ENCODE measurements around the gene SND1. TPM values are rescaled to one million over a fixed set of nuclear protein-coding genes. Genes with fewer than 3 reads are reported as not detected.

SND1 gene
- total and polyA plus RNA-seq, 4 donors, result 50.3 to 150 (median 105) TPM

GRCh38 chr7:127647636-127648035 lies 4.4 kb upstream of the SND1 start:
- no peaks in the 10 kb centered on the region for H3K36me3 ChIP-seq (ENCODE audit: control insufficient read depth in 1 of 2, insufficient read depth in 2 of 2, low read length in 1 of 2)

DNA sequence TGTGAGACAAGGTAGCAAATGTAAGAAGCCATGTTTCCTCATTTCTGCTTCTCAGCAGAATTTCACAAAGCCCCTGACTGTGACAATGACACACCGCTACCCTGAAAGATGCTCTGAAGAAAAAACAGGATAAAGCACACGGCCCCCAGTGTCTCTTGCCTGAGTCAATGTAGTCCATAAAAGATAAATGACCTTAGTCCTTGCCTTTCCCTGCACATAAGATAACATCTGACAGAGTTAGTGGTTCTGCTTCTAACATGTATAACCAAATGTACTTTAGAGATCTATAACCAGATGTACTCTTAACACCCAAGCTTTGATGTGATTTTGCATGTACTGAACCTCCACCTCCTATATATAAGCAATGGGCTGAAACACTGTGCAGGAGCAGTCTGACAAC lies 3.0 kb upstream of the SND1 start:
- Histone ChIP-seq H3K4me1 (ENCODE audit: control insufficient read depth in 1 of 2, insufficient read depth in 2 of 2, low read length in 2 of 2) (no peaks in the 10 kb centered on the region), H3K36me3 (ENCODE audit: control insufficient read depth in 1 of 2, insufficient read depth in 2 of 2, low read length in 1 of 2) (no peaks in the 10 kb centered on the region), H3K27ac (ENCODE audit: low read depth in 1 of 2, low read length in 2 of 2) (no peak overlapping the region), H3K9me3 (ENCODE audit: control insufficient read depth, low read length) (no peaks in the 10 kb centered on the region), H3K4me3 (ENCODE audit: low read length in 2 of 2) (no peak overlapping the region), H3K27me3 (ENCODE audit: control insufficient read depth in 1 of 2, insufficient read depth in 2 of 2, low read length in 1 of 2) (no peaks in the 10 kb centered on the region)
- DNase-seq (no peak), ATAC-seq (ENCODE audit: low FRiP score) (no peak)
- intact Hi-C loops (cut with DNase I), result no loop called here
- WGBS, 2 donors, result 72 to 81% methylated on average over 2 of the region's 2 CpGs

More at GRCh38 chr7:127647636-127648035, 4.4 kb upstream of the SND1 start:
- no peaks in the 10 kb centered on the region for H3K27me3 ChIP-seq (ENCODE audit: control insufficient read depth in 1 of 2, insufficient read depth in 2 of 2, low read length in 1 of 2)
- ATAC-seq (ENCODE audit: low FRiP score), result no peak
- no peaks in the 10 kb centered on the region for H3K9me3 ChIP-seq (ENCODE audit: control insufficient read depth, low read length)
- no peaks in the 10 kb centered on the region for H3K4me1 ChIP-seq (ENCODE audit: control insufficient read depth in 1 of 2, insufficient read depth in 2 of 2, low read length in 2 of 2)
- H3K4me3 ChIP-seq (ENCODE audit: low read length in 2 of 2), result no peak overlapping the region
- DNase-seq, result no peak
- intact Hi-C loops (cut with DNase I), result no loop called here
- H3K27ac ChIP-seq (ENCODE audit: low read depth in 1 of 2, low read length in 2 of 2), result no peak overlapping the region
- WGBS, 2 donors, result 97 to 98% methylated on average over 8 of the region's 8 CpGs

DNA sequence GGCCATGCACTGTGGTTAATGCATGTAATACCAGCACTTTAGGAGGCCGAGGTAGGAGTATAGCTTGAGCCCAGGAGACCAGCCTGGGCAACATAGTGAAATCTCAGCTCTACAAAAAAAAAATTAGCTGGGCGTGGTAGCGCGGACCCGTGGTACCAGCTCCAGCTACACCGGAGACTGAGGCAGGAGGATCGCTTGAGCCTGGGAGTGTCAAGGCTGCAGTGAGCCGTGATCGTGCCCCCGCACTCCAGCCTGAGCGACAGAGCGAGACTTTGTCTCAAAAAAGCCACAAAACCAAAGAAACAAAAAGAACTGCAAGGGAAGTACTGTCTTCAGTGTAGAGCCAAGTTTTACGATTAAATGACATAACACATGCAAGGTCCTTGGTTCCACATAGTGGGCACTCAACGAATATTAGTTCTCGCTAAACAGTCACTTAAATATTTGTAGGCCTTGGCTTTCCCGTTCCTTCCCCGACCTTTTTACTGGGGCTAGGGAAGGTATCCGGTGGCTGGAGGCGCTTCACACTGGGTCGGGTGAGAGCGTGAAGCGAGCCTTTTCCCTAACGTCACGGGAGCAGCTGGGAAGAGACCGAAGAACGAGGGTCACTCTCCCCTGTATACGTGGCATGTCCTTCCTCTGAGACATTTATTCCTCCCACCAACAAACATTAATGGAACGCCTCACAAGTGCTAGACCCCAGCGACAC lies 993 bp upstream of the SND1 start:
- H3K36me3 ChIP-seq (ENCODE audit: control insufficient read depth in 1 of 2, insufficient read depth in 2 of 2, low read length in 1 of 2), result no peaks in the 10 kb centered on the region
- ATAC-seq (ENCODE audit: low FRiP score) (no peak), DNase-seq (no peak)
- H3K4me1 ChIP-seq (ENCODE audit: control insufficient read depth in 1 of 2, insufficient read depth in 2 of 2, low read length in 2 of 2), result no peaks in the 10 kb centered on the region
- H3K4me3 ChIP-seq (ENCODE audit: low read length in 2 of 2), result peak overlapping the region; percentile 45 to 72
- intact Hi-C loops (cut with DNase I), result loop anchor here (1.0 to 5.0 kb wide), 3 partner anchors 63 to 258 kb away; partner anchors contain the start of genes ARF5 (in 2 of the 2), GCC1 (in 1 of the 2) and ZNF800 (in 1 of the 2)
- no peaks in the 10 kb centered on the region for H3K9me3 ChIP-seq (ENCODE audit: control insufficient read depth, low read length)
- H3K27me3 ChIP-seq (ENCODE audit: control insufficient read depth in 1 of 2, insufficient read depth in 2 of 2, low read length in 1 of 2), result no peaks in the 10 kb centered on the region
- H3K27ac ChIP-seq (ENCODE audit: low read depth in 1 of 2, low read length in 2 of 2), result peak overlapping the region; percentile 43 to 93
- WGBS, 2 donors, result 49 to 55% methylated on average over 29 of the region's 29 CpGs

- Histone ChIP-seq H3K4me3 (ENCODE audit: low read length in 2 of 2) (peak overlapping the region; percentile 3 to 79), H3K36me3 (ENCODE audit: control insufficient read depth in 1 of 2, insufficient read depth in 2 of 2, low read length in 1 of 2) (no peaks in the 10 kb centered on the region), H3K27me3 (ENCODE audit: control insufficient read depth in 1 of 2, insufficient read depth in 2 of 2, low read length in 1 of 2) (no peaks in the 10 kb centered on the region), H3K27ac (ENCODE audit: low read depth in 1 of 2, low read length in 2 of 2) (peak overlapping the region in 1 of 2 donors; percentile 45), H3K9me3 (ENCODE audit: control insufficient read depth, low read length) (no peaks in the 10 kb centered on the region), H3K4me1 (ENCODE audit: control insufficient read depth in 1 of 2, insufficient read depth in 2 of 2, low read length in 2 of 2) (no peaks in the 10 kb centered on the region)
- WGBS, 2 donors, result 1% methylated on average over 38 of the region's 38 CpGs
- ATAC-seq (ENCODE audit: low FRiP score), result no peak
- intact Hi-C loops (cut with DNase I), result loop anchor here in 1 of 2 donors (5.0 kb wide), 1 partner anchor 65 kb away; the partner anchor contains the start of genes ARF5 and GCC1
- no peak for DNase-seq
These were observed 597 bp downstream of the SND1 start for GRCh38 chr7:127652333-127653248.

DNA sequence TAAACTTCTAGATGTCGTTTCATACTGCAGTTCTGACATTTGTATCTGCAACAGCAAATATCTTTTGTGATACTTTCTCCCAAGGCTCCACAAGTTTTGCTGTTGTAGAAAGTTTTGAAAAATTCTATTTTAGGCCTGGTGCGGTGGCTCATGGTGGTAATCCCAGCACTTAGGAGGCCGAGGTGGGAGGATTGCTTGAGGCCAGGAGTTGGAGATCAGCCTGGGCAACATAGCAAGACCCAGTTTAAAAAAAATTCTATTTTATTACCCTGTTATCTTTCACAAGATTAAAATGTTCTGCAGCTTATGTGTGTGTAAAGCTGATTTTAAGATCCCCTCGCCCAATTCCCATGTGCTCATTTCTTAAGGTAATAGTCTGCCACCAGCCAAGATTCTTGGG lies 1.4 kb downstream of the SND1 start:
- no peak overlapping the region for H3K27ac ChIP-seq (ENCODE audit: low read depth in 1 of 2, low read length in 2 of 2)
- H3K36me3 ChIP-seq (ENCODE audit: control insufficient read depth in 1 of 2, insufficient read depth in 2 of 2, low read length in 1 of 2), result no peaks in the 10 kb centered on the region
- no peaks in the 10 kb centered on the region for H3K9me3 ChIP-seq (ENCODE audit: control insufficient read depth, low read length)
- ATAC-seq (ENCODE audit: low FRiP score) (no peak), DNase-seq (no peak)
- no peak overlapping the region for H3K4me3 ChIP-seq (ENCODE audit: low read length in 2 of 2)
- WGBS, 2 donors, result 82 to 83% methylated on average over 4 of the region's 4 CpGs
- intact Hi-C loops (cut with DNase I), result loop anchor here in 1 of 2 donors (5.0 kb wide), 1 partner anchor 66 kb away; the partner anchor contains the start of genes ARF5 and GCC1
- no peaks in the 10 kb centered on the region for H3K4me1 ChIP-seq (ENCODE audit: control insufficient read depth in 1 of 2, insufficient read depth in 2 of 2, low read length in 2 of 2)
- no peaks in the 10 kb centered on the region for H3K27me3 ChIP-seq (ENCODE audit: control insufficient read depth in 1 of 2, insufficient read depth in 2 of 2, low read length in 1 of 2)

DNA sequence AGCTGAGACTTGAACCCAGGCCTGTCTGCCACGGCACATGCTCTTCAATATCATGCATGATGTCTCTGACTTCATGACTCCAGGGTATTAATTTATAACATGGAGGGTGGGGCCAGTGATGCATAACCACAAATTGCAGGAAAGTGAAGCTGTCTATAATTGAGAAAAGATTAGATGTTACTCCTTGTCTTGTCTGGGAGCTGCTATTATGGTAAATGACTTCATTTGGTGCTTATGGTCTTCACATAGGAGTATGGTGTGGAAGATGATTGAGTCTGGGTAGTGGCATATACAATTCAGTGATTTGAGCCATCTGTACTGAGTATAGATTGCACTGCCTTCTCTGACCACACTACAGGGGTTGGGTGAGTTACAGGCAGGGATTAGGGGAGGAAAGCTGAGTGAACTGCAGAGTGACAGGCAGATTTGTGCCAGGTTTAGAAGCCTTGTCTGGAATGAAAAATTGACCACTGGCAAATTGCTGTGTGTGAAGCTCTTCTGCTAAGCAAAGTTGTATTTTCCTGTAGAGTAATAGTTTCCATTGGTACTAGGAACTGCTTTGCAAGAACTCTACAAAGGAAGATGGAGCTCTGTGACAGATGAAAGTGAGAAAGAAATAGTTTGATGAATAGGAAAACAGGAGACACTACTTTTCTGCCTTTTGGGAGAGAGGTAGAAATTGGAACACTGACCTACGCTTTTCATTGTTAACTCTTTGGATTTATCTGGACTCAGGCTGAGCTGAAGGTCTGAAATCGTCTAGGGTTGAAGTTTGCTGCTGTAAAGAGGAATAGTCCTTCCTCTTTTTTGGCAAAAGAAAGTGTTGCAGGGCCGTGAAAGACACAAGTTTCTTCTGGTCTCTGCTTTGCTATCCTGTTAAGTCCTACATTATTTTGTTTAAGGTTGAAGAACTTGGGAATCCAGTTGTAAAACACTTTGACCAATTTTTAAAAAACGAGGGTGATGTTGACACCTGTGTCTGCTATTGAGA lies 2.7 kb downstream of the SND1 start:
- Histone ChIP-seq H3K9me3 (ENCODE audit: control insufficient read depth, low read length) (no peaks in the 10 kb centered on the region), H3K4me1 (ENCODE audit: control insufficient read depth in 1 of 2, insufficient read depth in 2 of 2, low read length in 2 of 2) (no peaks in the 10 kb centered on the region), H3K27ac (ENCODE audit: low read depth in 1 of 2, low read length in 2 of 2) (no peak overlapping the region), H3K27me3 (ENCODE audit: control insufficient read depth in 1 of 2, insufficient read depth in 2 of 2, low read length in 1 of 2) (no peaks in the 10 kb centered on the region), H3K4me3 (ENCODE audit: low read length in 2 of 2) (no peak overlapping the region), H3K36me3 (ENCODE audit: control insufficient read depth in 1 of 2, insufficient read depth in 2 of 2, low read length in 1 of 2) (no peaks in the 10 kb centered on the region)
- ATAC-seq (ENCODE audit: low FRiP score) (no peak), DNase-seq (no peak)
- intact Hi-C loops (cut with DNase I), result loop anchor here in 1 of 2 donors (5.0 kb wide), 1 partner anchor 67 kb away; the partner anchor contains the start of genes ARF5 and GCC1
- 49 to 52% methylated on average over 5 of the region's 5 CpGs for WGBS, 2 donors

- H3K4me1 ChIP-seq (ENCODE audit: control insufficient read depth in 1 of 2, insufficient read depth in 2 of 2, low read length in 2 of 2), result no peaks in the 10 kb centered on the region
- H3K4me3 ChIP-seq (ENCODE audit: low read length in 2 of 2), result no peak overlapping the region
- DNase-seq (no peak), ATAC-seq (ENCODE audit: low FRiP score) (no peak)
- no peaks in the 10 kb centered on the region for H3K9me3 ChIP-seq (ENCODE audit: control insufficient read depth, low read length)
- WGBS, 2 donors, result 74 to 75% methylated on average over 2 of the region's 2 CpGs
- intact Hi-C loops (cut with DNase I), result no loop called here
- H3K27me3 ChIP-seq (ENCODE audit: control insufficient read depth in 1 of 2, insufficient read depth in 2 of 2, low read length in 1 of 2), result no peaks in the 10 kb centered on the region
- no peak overlapping the region for H3K27ac ChIP-seq (ENCODE audit: low read depth in 1 of 2, low read length in 2 of 2)
- H3K36me3 ChIP-seq (ENCODE audit: control insufficient read depth in 1 of 2, insufficient read depth in 2 of 2, low read length in 1 of 2), result no peaks in the 10 kb centered on the region
These were observed 3.7 kb downstream of the SND1 start for GRCh38 chr7:127655720-127656119.

DNA sequence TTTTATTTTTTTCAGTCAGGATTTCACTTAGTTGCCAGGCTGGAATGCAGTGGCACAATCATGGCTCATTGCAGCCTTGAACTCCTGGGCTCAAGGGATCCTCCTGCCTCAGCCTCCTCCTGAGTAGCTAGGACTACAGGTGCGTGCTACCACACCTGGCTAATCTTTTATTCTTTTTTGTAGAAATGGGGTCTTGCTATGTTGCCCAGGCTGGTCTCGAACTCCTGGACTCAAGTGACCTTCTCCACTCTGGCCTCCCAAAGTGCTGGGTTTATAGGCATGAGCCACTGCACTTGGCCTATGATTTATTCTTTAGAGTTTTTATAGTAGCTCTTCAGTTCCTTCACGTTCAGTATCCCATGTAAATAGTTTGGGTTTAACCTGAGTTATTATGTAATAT lies 5.5 kb downstream of the SND1 start:
- 81 to 86% methylated on average over 3 of the region's 3 CpGs for WGBS, 2 donors
- Histone ChIP-seq H3K4me1 (ENCODE audit: control insufficient read depth in 1 of 2, insufficient read depth in 2 of 2, low read length in 2 of 2) (no peaks in the 10 kb centered on the region), H3K36me3 (ENCODE audit: control insufficient read depth in 1 of 2, insufficient read depth in 2 of 2, low read length in 1 of 2) (no peaks in the 10 kb centered on the region), H3K27ac (ENCODE audit: low read depth in 1 of 2, low read length in 2 of 2) (no peak overlapping the region), H3K27me3 (ENCODE audit: control insufficient read depth in 1 of 2, insufficient read depth in 2 of 2, low read length in 1 of 2) (no peaks in the 10 kb centered on the region), H3K9me3 (ENCODE audit: control insufficient read depth, low read length) (no peaks in the 10 kb centered on the region), H3K4me3 (ENCODE audit: low read length in 2 of 2) (no peak overlapping the region)
- ATAC-seq (ENCODE audit: low FRiP score) (no peak), DNase-seq (no peak)
- intact Hi-C loops (cut with DNase I), result no loop called here
